Activated CD4-positive, alpha-beta T cell treated with anti-CD3 and anti-CD28 coated beads for 36 hours (primary cell): Measurements from ENCODE around the gene BRAF. TPM values are rescaled to one million over a fixed set of nuclear protein-coding genes. Genes with fewer than 3 reads are reported as not detected.
"Not testable (repeated sequence)": the region's sequence is repeated elsewhere in the genome, so short reads cannot be mapped to it uniquely, and the experiment has no call there.

ENCODE experiments used
- ATAC-seq: fragments of 200-7000 bp; cut with Tn5 transposase; one replicate; pipeline ENCODE4 v1.10.0; 2021; ENCODE audit warnings: mild to moderate bottlenecking, moderate library complexity
- CTCF ChIA-PET: fragments of 350-600 bp; sonication (Branson Sonifier 250); formaldehyde crosslinking; loops from one replicate; lab custom pipeline; 2021; ENCODE audit warnings: antibody characterized with exemption; lab: Charles Lee
- POLR2A ChIA-PET: fragments of 350-600 bp; sonication (Branson Sonifier 250); formaldehyde crosslinking; loops from one replicate; lab custom pipeline; 2021; ENCODE audit warnings: antibody characterized with exemption, inconsistent platforms; lab: Charles Lee
- DNase-seq: peaks from one replicate; pipeline ENCODE4 v3.0.0-alpha.2; 2020
- H3K27ac Mint-ChIP-seq: one replicate; pipeline ENCODE4 v1.8.0; 2021; ENCODE audit warnings: mixed read lengths
- H3K27me3 Mint-ChIP-seq: one replicate; pipeline ENCODE4 v1.8.0; 2021; ENCODE audit warnings: mixed read lengths
- H3K36me3 Mint-ChIP-seq: one replicate; pipeline ENCODE4 v1.8.0; 2021; ENCODE audit warnings: low read depth, mixed read lengths
- H3K4me1 Mint-ChIP-seq: one replicate; pipeline ENCODE4 v1.8.0; 2021; ENCODE audit warnings: mixed read lengths
- H3K4me3 Mint-ChIP-seq: one replicate; pipeline ENCODE4 v1.8.0; 2021; ENCODE audit warnings: mild to moderate bottlenecking, moderate library complexity, mixed read lengths
- H3K9me3 Mint-ChIP-seq: one replicate; pipeline ENCODE4 v1.8.0; 2021; ENCODE audit warnings: low read depth, mixed read lengths
- intact Hi-C, 2 experiments: fragments of 100-400 bp; cut with DNase I in 1 of 2; cut with micrococcal nuclease in 1 of 2; formaldehyde crosslinking; loops; one replicate each; pipeline versions ENCODE4 v1.14.2 to v1.15.1; 2022 to 2024; cut with DNase I, micrococcal nuclease
- total RNA-seq, 2 experiments: library from RNA; stranded (reverse); gene quantifications; one replicate each; pipeline ENCODE4 v1.2.3, GENCODE V29; 2021

The BRAF gene
- total RNA-seq, 2 experiments from 2014 or later, result 30.8 to 47.2 TPM

- ChIA-PET POLR2A (interaction anchor here (0.6 kb wide), 1 partner anchor 22 kb away, joined by 3 read pairs; no protein-coding TSS in a partner anchor), CTCF (interaction anchor here (0.8 kb wide), 1 partner anchor 11 kb away, joined by 3 read pairs; no protein-coding TSS in a partner anchor)
- Mint-ChIP-seq H3K36me3 (peaks cover 49% of the 10 kb centered on the region), H3K4me3 (no peak overlapping the region), H3K27me3 (no peaks in the 10 kb centered on the region), H3K4me1 (no peaks in the 10 kb centered on the region), H3K9me3 (peaks cover 5% of the 10 kb centered on the region), H3K27ac (no peak overlapping the region)
- intact Hi-C loops, result no loop called here
- DNase-seq (no peak), ATAC-seq (no peak)
These were observed 154.9 kb downstream of the BRAF start for GRCh38 chr7:140769852-140770251.

DNA sequence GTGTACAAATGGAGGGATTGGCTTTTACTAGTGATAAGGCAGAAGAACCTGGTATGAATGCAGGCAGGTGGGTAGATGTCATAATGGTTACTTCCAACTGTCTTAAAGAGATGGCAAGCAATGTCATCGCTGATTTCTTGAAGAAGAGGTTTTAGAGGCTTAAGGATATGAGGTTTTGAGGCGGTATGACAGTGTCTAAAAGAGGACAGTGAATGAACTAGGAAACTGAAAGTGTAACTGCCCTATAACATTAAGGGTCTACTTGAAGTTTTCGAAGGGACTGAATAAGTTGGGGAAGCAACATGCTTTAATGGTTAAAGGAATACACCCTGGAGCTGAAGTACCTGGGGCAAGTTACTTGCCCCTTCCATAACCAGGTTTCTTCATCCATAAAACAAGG lies 157.3 kb downstream of the BRAF start:
- no peak for ATAC-seq
- H3K27ac Mint-ChIP-seq, result no peak overlapping the region

DNA sequence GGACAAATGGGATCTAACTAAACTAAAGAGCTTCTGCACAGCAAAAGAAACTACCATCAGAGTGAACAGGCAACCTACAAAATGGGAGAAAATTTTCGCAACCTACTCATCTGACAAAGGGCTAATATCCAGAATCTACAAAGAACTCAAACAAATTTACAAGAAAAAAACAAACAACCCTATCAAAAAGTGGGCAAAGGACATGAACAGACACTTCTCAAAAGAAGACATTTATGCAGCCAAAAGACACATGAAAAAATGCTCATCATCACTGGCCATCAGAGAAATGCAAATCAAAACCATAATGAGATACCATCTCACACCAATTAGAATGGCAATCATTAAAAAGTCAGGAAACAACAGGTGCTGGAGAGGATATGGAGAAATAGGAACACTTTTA lies 159.3 kb downstream of the BRAF start:
- H3K9me3 Mint-ChIP-seq, ATAC-seq, intact Hi-C loops, H3K4me3 Mint-ChIP-seq, H3K4me1 Mint-ChIP-seq, CTCF ChIA-PET, POLR2A ChIA-PET, H3K27ac Mint-ChIP-seq, DNase-seq, H3K27me3 Mint-ChIP-seq: not testable (repeated sequence)
- peaks cover 36% of the 10 kb centered on the region for H3K36me3 Mint-ChIP-seq

More for the DNA sequence above, 157.3 kb downstream of the BRAF start:
- DNase-seq, result no peak
- CTCF ChIA-PET, result no interaction called here
- Mint-ChIP-seq H3K4me1 (no peaks in the 10 kb centered on the region), H3K9me3 (peaks cover 5% of the 10 kb centered on the region), H3K4me3 (no peak overlapping the region), H3K36me3 (peaks cover 43% of the 10 kb centered on the region), H3K27me3 (no peaks in the 10 kb centered on the region)
- intact Hi-C loops, result no loop called here
- POLR2A ChIA-PET, result no interaction called here

- H3K27me3 Mint-ChIP-seq, H3K4me1 Mint-ChIP-seq, intact Hi-C loops, DNase-seq, H3K4me3 Mint-ChIP-seq, ATAC-seq, H3K27ac Mint-ChIP-seq, CTCF ChIA-PET, H3K9me3 Mint-ChIP-seq, POLR2A ChIA-PET: not testable (repeated sequence)
- H3K36me3 Mint-ChIP-seq, result peaks cover 31% of the 10 kb centered on the region
These were observed 161.6 kb downstream of the BRAF start for GRCh38 chr7:140763166-140763565.

DNA sequence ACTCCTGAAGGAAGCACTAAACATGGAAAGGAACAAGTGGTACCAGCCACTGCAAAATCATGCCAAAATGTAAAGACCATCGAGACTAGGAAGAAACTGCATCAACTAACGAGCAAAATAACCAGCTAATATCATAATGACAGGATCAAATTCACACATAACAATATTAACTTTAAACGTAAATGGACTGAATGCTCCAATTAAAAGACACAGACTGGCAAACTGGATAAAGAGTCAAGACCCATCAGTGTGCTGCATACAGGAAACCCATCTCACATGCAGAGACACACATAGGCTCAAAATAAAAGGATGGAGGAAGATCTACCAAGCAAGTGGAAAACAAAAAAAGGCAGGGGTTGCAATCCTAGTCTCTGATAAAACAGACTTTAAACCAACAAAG lies 163.4 kb downstream of the BRAF start:
- ATAC-seq, H3K9me3 Mint-ChIP-seq, POLR2A ChIA-PET, H3K27ac Mint-ChIP-seq, DNase-seq, H3K27me3 Mint-ChIP-seq, H3K4me3 Mint-ChIP-seq, intact Hi-C loops, CTCF ChIA-PET, H3K4me1 Mint-ChIP-seq: not testable (repeated sequence)
- H3K36me3 Mint-ChIP-seq, result peaks cover 20% of the 10 kb centered on the region

DNA sequence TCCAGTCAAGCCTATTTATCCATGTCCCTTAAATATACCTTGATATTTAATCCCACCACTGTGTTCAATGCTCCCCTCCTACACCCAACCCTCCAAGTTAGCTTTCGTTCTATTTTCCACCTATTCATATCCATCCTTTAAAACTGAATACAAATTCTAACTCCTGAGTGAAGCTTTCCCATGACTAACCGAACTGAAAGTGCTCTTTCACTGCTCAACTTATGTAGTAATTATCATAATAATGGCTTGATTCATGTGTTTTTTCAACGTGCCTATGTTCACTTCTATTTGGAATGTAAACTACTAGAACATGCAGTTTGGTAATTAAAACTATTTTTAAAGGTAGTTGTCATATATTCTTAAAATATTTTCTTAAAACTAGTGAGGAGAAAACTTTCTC lies 170.2 kb downstream of the BRAF start:
- CTCF ChIA-PET, result interaction anchor here (0.5 kb wide), 1 partner anchor 23 kb away, joined by 3 read pairs; no protein-coding TSS in a partner anchor
- intact Hi-C loops, result no loop called here

DNA sequence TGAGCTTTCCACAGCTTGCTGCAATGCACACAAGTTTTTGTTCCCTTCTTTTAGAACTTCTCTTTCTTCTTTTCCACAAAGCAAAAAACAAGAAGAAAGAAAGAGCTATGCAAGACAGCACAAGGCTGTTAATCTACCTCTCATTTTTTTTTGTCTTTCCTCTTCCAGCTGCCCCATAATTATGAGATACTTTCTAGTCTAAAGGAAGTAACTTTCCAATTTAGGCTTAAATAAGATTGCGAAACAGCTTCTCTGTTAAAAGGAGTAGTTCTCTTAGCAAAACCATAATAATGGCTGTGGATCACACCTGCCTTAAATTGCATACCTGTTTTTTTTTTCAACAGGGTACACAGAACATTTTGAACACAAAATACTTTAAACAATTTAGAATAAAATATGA lies 172.2 kb downstream of the BRAF start:
- H3K4me1 Mint-ChIP-seq, result no peaks in the 10 kb centered on the region
- H3K9me3 Mint-ChIP-seq, result no peaks in the 10 kb centered on the region
- no peaks in the 10 kb centered on the region for H3K27me3 Mint-ChIP-seq
- DNase-seq, result no peak
- ChIA-PET CTCF (interaction anchor here (0.5 to 1.3 kb wide), 3 partner anchors 8 to 596 kb away, joined by 3 to 4 read pairs (median 3); no protein-coding TSS in a partner anchor), POLR2A (no interaction called here)
- H3K4me3 Mint-ChIP-seq, result no peak overlapping the region
- H3K27ac Mint-ChIP-seq, result no peak overlapping the region
- H3K36me3 Mint-ChIP-seq, result peaks cover 7% of the 10 kb centered on the region
- intact Hi-C loops, result no loop called here
- no peak for ATAC-seq

More for the DNA sequence above, 170.2 kb downstream of the BRAF start:
- no peaks in the 10 kb centered on the region for H3K27me3 Mint-ChIP-seq
- no peaks in the 10 kb centered on the region for H3K4me1 Mint-ChIP-seq
- ATAC-seq (no peak), DNase-seq (no peak)
- no peak overlapping the region for H3K4me3 Mint-ChIP-seq
- peaks cover 10% of the 10 kb centered on the region for H3K36me3 Mint-ChIP-seq
- no peaks in the 10 kb centered on the region for H3K9me3 Mint-ChIP-seq
- POLR2A ChIA-PET, result no interaction called here
- no peak overlapping the region for H3K27ac Mint-ChIP-seq

DNA sequence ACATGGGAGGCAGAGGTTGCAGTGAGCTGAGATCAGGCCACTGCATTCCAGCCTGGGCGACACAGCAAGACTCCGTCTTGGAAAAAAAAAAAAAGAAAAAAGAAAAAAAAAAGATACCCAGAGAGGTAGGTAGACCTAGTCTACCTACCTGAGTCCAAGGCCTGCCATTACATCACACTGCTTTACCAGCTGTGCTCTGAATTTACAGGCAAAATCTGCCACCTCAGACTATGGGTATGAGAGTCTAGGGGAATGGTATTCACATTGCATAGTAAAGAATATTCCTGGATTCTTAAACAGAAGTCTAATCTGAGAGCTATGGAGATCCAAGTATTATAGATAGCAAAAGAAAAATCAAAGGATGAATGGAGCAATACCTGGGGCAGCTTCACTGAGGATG lies 178.0 kb downstream of the BRAF start:
- CTCF ChIA-PET, result interaction anchor here (0.6 kb wide), 1 partner anchor 428 kb away, joined by 3 read pairs; no protein-coding TSS in a partner anchor
- no peak overlapping the region for H3K4me3 Mint-ChIP-seq
- no peaks in the 10 kb centered on the region for H3K27me3 Mint-ChIP-seq
- no peaks in the 10 kb centered on the region for H3K9me3 Mint-ChIP-seq
- H3K36me3 Mint-ChIP-seq, result peaks cover 15% of the 10 kb centered on the region
- H3K27ac Mint-ChIP-seq, result no peak overlapping the region
- DNase-seq (no peak), ATAC-seq (no peak)
- intact Hi-C loops, result no loop called here
- POLR2A ChIA-PET, result interaction anchor here (0.6 kb wide), 1 partner anchor 56 kb away, joined by 3 read pairs; no protein-coding TSS in a partner anchor
- no peaks in the 10 kb centered on the region for H3K4me1 Mint-ChIP-seq

DNA sequence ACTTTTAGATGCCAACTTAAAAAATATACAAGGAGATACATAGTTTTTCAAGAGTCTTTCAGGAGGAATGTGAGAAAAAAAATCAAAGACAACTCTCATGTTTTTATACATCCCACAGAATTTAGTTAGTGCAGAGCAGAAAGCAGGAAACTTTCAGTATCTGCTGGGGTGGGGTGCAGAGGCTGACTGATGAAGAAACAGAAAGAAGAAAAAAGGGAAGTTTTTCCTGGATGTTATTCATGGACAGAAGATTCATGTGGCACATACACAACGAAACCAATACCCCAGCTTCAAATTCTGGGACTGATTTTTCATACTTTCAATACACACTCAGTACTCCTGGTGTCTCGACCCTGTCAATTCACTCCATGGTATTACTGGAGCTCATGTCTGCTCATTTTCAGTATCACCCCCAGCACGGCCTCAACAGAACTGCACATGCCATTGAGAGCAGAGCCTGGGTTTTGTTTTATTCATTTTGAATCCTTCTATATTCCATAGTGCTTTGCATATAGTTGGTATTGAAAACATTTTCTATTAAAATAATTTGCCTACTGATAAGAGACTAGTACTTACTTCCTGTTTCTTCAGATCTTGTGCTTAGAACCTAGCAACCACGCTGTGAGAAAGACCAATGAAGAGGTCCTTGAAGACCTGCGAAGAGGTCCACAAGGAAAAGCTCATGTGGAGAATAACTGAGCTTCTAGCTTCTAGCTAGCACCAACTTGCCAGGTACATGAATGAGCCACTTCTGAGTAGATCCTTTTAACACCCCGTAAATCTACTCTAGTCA lies 179.3 kb downstream of the BRAF start:
- ChIA-PET POLR2A (interaction anchor here (0.5 kb wide), 1 partner anchor 21 kb away, joined by 5 read pairs; no protein-coding TSS in a partner anchor), CTCF (no interaction called here)
- DNase-seq (no peak), ATAC-seq (no peak)
- no peaks in the 10 kb centered on the region for H3K9me3 Mint-ChIP-seq
- H3K4me1 Mint-ChIP-seq, result no peaks in the 10 kb centered on the region
- intact Hi-C loops, result no loop called here
- H3K27me3 Mint-ChIP-seq, result no peaks in the 10 kb centered on the region
- peaks cover 15% of the 10 kb centered on the region for H3K36me3 Mint-ChIP-seq
- no peak overlapping the region for H3K27ac Mint-ChIP-seq
- H3K4me3 Mint-ChIP-seq, result no peak overlapping the region

GRCh38 chr7:140744005-140744404 lies 180.7 kb downstream of the BRAF start:
- intact Hi-C loops, result no loop called here
- POLR2A ChIA-PET, result interaction anchor here (0.5 kb wide), 1 partner anchor 15 kb away, joined by 3 read pairs; no protein-coding TSS in a partner anchor
- CTCF ChIA-PET, result interaction anchor here (0.6 to 1.0 kb wide), 3 partner anchors 9 to 227 kb away, joined by 3 to 4 read pairs (median 3); no protein-coding TSS in a partner anchor
- no peak overlapping the region for H3K27ac Mint-ChIP-seq
- H3K27me3 Mint-ChIP-seq, result no peaks in the 10 kb centered on the region
- ATAC-seq (no peak), DNase-seq (no peak)
- H3K4me3 Mint-ChIP-seq, result no peak overlapping the region
- H3K36me3 Mint-ChIP-seq, result peaks cover 17% of the 10 kb centered on the region
- H3K9me3 Mint-ChIP-seq, result no peaks in the 10 kb centered on the region
- no peaks in the 10 kb centered on the region for H3K4me1 Mint-ChIP-seq

DNA sequence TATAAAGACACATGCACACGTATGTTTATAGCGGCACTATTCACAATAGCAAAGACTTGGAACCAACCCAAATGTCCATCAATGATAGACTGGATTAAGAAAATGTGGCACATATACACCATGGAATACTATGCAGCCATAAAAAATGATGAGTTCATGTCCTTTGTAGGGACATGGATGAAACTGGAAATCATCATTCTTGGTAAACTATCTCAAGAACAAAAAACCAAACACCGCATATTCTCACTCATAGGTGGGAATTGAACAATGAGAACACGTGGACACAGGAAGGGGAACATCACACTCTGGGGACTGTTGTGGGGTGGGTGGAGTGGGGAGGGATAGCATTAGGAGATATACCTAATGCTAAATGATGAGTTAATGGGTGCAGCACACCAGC lies 181.5 kb downstream of the BRAF start:
- H3K4me1 Mint-ChIP-seq, H3K9me3 Mint-ChIP-seq, DNase-seq, H3K27ac Mint-ChIP-seq, H3K27me3 Mint-ChIP-seq, ATAC-seq, H3K4me3 Mint-ChIP-seq, intact Hi-C loops: not testable (repeated sequence)
- POLR2A ChIA-PET, result interaction anchor here (0.5 kb wide), 1 partner anchor 14 kb away, joined by 3 read pairs; no protein-coding TSS in a partner anchor
- CTCF ChIA-PET, result interaction anchor here (0.6 kb wide), 1 partner anchor 226 kb away, joined by 3 read pairs; no protein-coding TSS in a partner anchor
- peaks cover 21% of the 10 kb centered on the region for H3K36me3 Mint-ChIP-seq
